Measurements from ENCODE around the gene DNAH12. TPM values are rescaled to one million over a fixed set of nuclear protein-coding genes. Genes with fewer than 3 reads are reported as not detected.

Gene DNAH12
- total and polyA plus RNA-seq, 2 donors from 2014 or later, result 0.38 TPM; not detected in 1

GRCh38 chr3:57287205-57287604 is 256.9 kb downstream of the DNAH12 start:
- H3K9ac ChIP-seq (ENCODE audit: low read length in 3 of 3), result no peak overlapping the region
- no peaks in the 10 kb centered on the region for H3K4me1 ChIP-seq (ENCODE audit: control insufficient read depth in 2 of 3, insufficient read depth in 2 of 3, low read depth in 1 of 3, low read length in 3 of 3)
- intact Hi-C loops (cut with DNase I), result no loop called here
- H3K27me3 ChIP-seq (ENCODE audit: control insufficient read depth, insufficient read depth, low read length), result no peaks in the 10 kb centered on the region
- no peak for DNase-seq
- FAIRE-seq, result no peak
- H3K27ac ChIP-seq (ENCODE audit: low read depth in 2 of 2, low read length in 2 of 2), result no peak overlapping the region
- no peak overlapping the region for H3K4me3 ChIP-seq (ENCODE audit: low read length in 3 of 3)
- no peaks in the 10 kb centered on the region for H3K36me3 ChIP-seq (ENCODE audit: control insufficient read depth in 2 of 3, insufficient read depth in 3 of 3, low read length in 3 of 3)
- no peak for TF ChIP-seq CTCF (IDR thresholded peaks at IDR 0.05; ENCODE audit: borderline replicate concordance, extremely low read depth, insufficient read depth)
- H3K9me3 ChIP-seq (ENCODE audit: control insufficient read depth in 2 of 3, insufficient read depth in 1 of 3, low read length in 3 of 3), result no peaks in the 10 kb centered on the region

GRCh38 chr3:57283334-57283733 is 260.8 kb downstream of the DNAH12 start:
- H3K9ac ChIP-seq (ENCODE audit: low read length in 3 of 3), result no peak overlapping the region
- TF ChIP-seq CTCF (IDR thresholded peaks at IDR 0.05; ENCODE audit: borderline replicate concordance, extremely low read depth, insufficient read depth), result no peak
- intact Hi-C loops (cut with DNase I), result no loop called here
- H3K36me3 ChIP-seq (ENCODE audit: control insufficient read depth in 2 of 3, insufficient read depth in 3 of 3, low read length in 3 of 3), result no peaks in the 10 kb centered on the region
- H3K4me3 ChIP-seq (ENCODE audit: low read length in 3 of 3), result no peak overlapping the region
- no peaks in the 10 kb centered on the region for H3K4me1 ChIP-seq (ENCODE audit: control insufficient read depth in 2 of 3, insufficient read depth in 2 of 3, low read depth in 1 of 3, low read length in 3 of 3)
- DNase-seq (peak in 1 of 5 donors; percentile 27), FAIRE-seq (no peak)
- no peaks in the 10 kb centered on the region for H3K9me3 ChIP-seq (ENCODE audit: control insufficient read depth in 2 of 3, insufficient read depth in 1 of 3, low read length in 3 of 3)
- H3K27me3 ChIP-seq (ENCODE audit: control insufficient read depth, insufficient read depth, low read length), result no peaks in the 10 kb centered on the region
- no peak overlapping the region for H3K27ac ChIP-seq (ENCODE audit: low read depth in 2 of 2, low read length in 2 of 2)

GRCh38 chr3:57281715-57282114 is 262.4 kb downstream of the DNAH12 start:
- H3K9ac ChIP-seq (ENCODE audit: low read length in 3 of 3), result no peak overlapping the region
- no peaks in the 10 kb centered on the region for H3K9me3 ChIP-seq (ENCODE audit: control insufficient read depth in 2 of 3, insufficient read depth in 1 of 3, low read length in 3 of 3)
- DNase-seq (no peak), FAIRE-seq (no peak)
- no peaks in the 10 kb centered on the region for H3K27me3 ChIP-seq (ENCODE audit: control insufficient read depth, insufficient read depth, low read length)
- intact Hi-C loops (cut with DNase I), result no loop called here
- no peak overlapping the region for H3K27ac ChIP-seq (ENCODE audit: low read depth in 2 of 2, low read length in 2 of 2)
- no peak for TF ChIP-seq CTCF (IDR thresholded peaks at IDR 0.05; ENCODE audit: borderline replicate concordance, extremely low read depth, insufficient read depth)
- no peaks in the 10 kb centered on the region for H3K36me3 ChIP-seq (ENCODE audit: control insufficient read depth in 2 of 3, insufficient read depth in 3 of 3, low read length in 3 of 3)
- no peaks in the 10 kb centered on the region for H3K4me1 ChIP-seq (ENCODE audit: control insufficient read depth in 2 of 3, insufficient read depth in 2 of 3, low read depth in 1 of 3, low read length in 3 of 3)
- H3K4me3 ChIP-seq (ENCODE audit: low read length in 3 of 3), result no peak overlapping the region

- H3K36me3 ChIP-seq (ENCODE audit: control insufficient read depth in 2 of 3, insufficient read depth in 3 of 3, low read length in 3 of 3), result no peaks in the 10 kb centered on the region
- intact Hi-C loops (cut with DNase I), result no loop called here
- no peak for TF ChIP-seq CTCF (IDR thresholded peaks at IDR 0.05; ENCODE audit: borderline replicate concordance, extremely low read depth, insufficient read depth)
Measured at GRCh38 chr3:57279685-57280084, 264.5 kb downstream of the DNAH12 start.

More at GRCh38 chr3:57279685-57280084, 264.5 kb downstream of the DNAH12 start:
- no peak overlapping the region for H3K4me3 ChIP-seq (ENCODE audit: low read length in 3 of 3)
- DNase-seq, result no peak
- no peak overlapping the region for H3K27ac ChIP-seq (ENCODE audit: low read depth in 2 of 2, low read length in 2 of 2)
- no peaks in the 10 kb centered on the region for H3K27me3 ChIP-seq (ENCODE audit: control insufficient read depth, insufficient read depth, low read length)
- H3K9ac ChIP-seq (ENCODE audit: low read length in 3 of 3), result no peak overlapping the region
- H3K9me3 ChIP-seq (ENCODE audit: control insufficient read depth in 2 of 3, insufficient read depth in 1 of 3, low read length in 3 of 3), result no peaks in the 10 kb centered on the region
- no peaks in the 10 kb centered on the region for H3K4me1 ChIP-seq (ENCODE audit: control insufficient read depth in 2 of 3, insufficient read depth in 2 of 3, low read depth in 1 of 3, low read length in 3 of 3)
- no peak for FAIRE-seq

All from kidney (tissue), 14 donors.